GM23248 (cell line): Measurements from ENCODE around the gene VWF.

Experiments used
- EZH2 ChIP-seq: fragments of 200-600 bp; sonication (generic); IDR thresholded peaks from 2 replicates; pipeline ENCODE4 v1.6.1; 2018; ENCODE audit warnings: antibody characterized with exemption, mild to moderate bottlenecking; ENCODE audit not compliant: insufficient read depth, poor library complexity, severe bottlenecking
- EZH2phosphoT487 ChIP-seq: fragments of 200-600 bp; sonication (generic); IDR thresholded peaks from 2 replicates; pipeline ENCODE4 v1.6.1; 2018; ENCODE audit warnings: antibody characterized with exemption, moderate library complexity, mild to moderate bottlenecking, low read depth; ENCODE audit not compliant: insufficient read depth

DNA sequence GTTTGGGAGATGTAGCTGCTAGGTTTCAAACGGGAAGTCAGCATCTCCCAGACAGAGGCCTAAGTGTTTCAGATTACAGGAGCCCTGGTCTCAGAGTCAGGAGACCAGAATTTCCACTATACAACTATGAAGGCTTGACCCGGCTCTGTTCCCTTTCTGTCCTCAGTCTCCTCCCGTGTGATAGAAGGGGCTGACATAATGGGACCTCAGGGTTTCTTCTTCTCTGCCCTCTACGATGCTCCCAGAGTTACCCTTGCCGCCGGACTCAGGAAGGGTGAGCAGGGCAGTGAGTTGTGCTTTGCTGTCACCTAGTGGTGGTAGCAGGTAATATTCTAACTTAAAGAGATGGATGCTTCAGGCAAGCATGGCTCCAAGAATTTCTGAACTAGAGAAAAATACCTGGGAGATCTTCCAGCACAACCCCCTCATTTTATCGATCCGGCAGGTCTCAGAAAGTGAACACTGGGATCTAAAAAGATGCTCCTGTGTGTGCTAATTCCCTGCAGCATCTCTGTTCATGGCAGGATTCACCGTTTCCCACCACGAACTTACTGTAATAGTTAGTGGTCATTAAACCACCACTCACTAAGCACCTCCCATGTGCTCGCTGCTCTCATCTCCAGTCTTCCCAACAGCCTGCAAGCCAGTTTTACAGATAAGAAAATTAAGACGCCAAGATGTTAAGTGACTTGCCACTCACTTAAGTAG is 84.4 kb downstream of the VWF start:
- TF ChIP-seq EZH2phosphoT487 (no peak), EZH2 (no peak)
